Upper lobe of right lung (tissue), 1 donor: Measurements from ENCODE around the gene SGMS1. TPM values are rescaled to one million over a fixed set of nuclear protein-coding genes. Genes with fewer than 3 reads are reported as not detected.

Source experiments
- ATAC-seq: fragments of 200-7000 bp; cut with Tn5 transposase; one replicate; pipeline ENCODE4 v1.9.1; 2020; ENCODE audit warnings: mild to moderate bottlenecking, moderate library complexity
- DNase-seq: peaks from one replicate; pipeline ENCODE4 v3.0.0-alpha.2; 2020
- H3K27ac ChIP-seq: fragments of 200-600 bp; one replicate; pipeline ENCODE4 v1.8.0; 2022
- H3K27me3 ChIP-seq: fragments of 200-600 bp; one replicate; pipeline ENCODE4 v1.8.0; 2022; ENCODE audit warnings: mild to moderate bottlenecking
- H3K36me3 ChIP-seq: fragments of 200-600 bp; one replicate; pipeline ENCODE4 v1.8.0; 2022
- H3K4me1 ChIP-seq: fragments of 200-600 bp; one replicate; pipeline ENCODE4 v1.8.0; 2022
- H3K4me3 ChIP-seq: fragments of 200-600 bp; one replicate; pipeline ENCODE4 v1.8.0; 2022; ENCODE audit warnings: mild to moderate bottlenecking
- H3K9me3 ChIP-seq: fragments of 200-600 bp; one replicate; pipeline ENCODE4 v1.8.0; 2022
- intact Hi-C: fragments of 100-400 bp; cut with DNase I; formaldehyde crosslinking; loops from one replicate; pipeline ENCODE4 v1.11.0; 2022
- total RNA-seq: library from RNA; stranded (reverse); fragmentation: NEBNext Ultra II Directional; extraction: Animal tissue kit (Norgen Biotek cat#: 25700); gene quantifications from one replicate; pipeline ENCODE4 v1.2.1, GENCODE V29; 2021
- TF ChIP-seq, protein P1 (sequence below): fragments of 200-600 bp; IDR thresholded peaks from one replicate; pipeline ENCODE4 v1.8.0; 2022; ENCODE audit warnings: antibody characterized with exemption
- donor health status: DM: no; HTN: yes; CAD: no; lungs with severe emphysema.

Gene SGMS1
- total RNA-seq, 1 donor from 2014 or later = 73.1 TPM

DNA sequence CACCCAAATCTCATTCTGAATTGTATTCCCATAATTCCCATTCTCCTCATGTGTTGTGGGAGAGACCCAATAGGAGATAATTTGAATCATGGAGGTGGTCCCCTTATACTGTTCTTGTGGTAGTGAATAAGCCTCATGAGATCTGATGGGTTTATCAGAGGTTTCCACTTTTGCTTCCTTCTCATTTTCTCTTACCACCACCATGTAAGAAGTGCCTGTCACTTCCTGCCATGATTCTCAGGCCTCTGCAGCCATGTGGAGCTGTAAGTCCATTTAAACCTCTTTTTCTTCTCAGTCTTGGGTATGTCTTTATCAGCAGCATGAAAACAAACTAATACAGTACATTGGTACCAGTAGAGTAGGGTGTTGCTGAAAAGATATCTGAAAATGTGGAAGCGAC, 274.2 kb downstream of the SGMS1 start:
- no peak for DNase-seq
- H3K4me1 ChIP-seq = peaks cover 7% of the 10 kb centered on the region
- ATAC-seq = no peak
- no peak overlapping the region for H3K4me3 ChIP-seq
- TF ChIP-seq, protein P1, sequence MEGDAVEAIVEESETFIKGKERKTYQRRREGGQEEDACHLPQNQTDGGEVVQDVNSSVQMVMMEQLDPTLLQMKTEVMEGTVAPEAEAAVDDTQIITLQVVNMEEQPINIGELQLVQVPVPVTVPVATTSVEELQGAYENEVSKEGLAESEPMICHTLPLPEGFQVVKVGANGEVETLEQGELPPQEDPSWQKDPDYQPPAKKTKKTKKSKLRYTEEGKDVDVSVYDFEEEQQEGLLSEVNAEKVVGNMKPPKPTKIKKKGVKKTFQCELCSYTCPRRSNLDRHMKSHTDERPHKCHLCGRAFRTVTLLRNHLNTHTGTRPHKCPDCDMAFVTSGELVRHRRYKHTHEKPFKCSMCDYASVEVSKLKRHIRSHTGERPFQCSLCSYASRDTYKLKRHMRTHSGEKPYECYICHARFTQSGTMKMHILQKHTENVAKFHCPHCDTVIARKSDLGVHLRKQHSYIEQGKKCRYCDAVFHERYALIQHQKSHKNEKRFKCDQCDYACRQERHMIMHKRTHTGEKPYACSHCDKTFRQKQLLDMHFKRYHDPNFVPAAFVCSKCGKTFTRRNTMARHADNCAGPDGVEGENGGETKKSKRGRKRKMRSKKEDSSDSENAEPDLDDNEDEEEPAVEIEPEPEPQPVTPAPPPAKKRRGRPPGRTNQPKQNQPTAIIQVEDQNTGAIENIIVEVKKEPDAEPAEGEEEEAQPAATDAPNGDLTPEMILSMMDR = no peak
- H3K9me3 ChIP-seq = no peaks in the 10 kb centered on the region
- no peaks in the 10 kb centered on the region for H3K27me3 ChIP-seq
- H3K27ac ChIP-seq = no peak overlapping the region
- intact Hi-C loops = no loop called here
- no peaks in the 10 kb centered on the region for H3K36me3 ChIP-seq

DNA sequence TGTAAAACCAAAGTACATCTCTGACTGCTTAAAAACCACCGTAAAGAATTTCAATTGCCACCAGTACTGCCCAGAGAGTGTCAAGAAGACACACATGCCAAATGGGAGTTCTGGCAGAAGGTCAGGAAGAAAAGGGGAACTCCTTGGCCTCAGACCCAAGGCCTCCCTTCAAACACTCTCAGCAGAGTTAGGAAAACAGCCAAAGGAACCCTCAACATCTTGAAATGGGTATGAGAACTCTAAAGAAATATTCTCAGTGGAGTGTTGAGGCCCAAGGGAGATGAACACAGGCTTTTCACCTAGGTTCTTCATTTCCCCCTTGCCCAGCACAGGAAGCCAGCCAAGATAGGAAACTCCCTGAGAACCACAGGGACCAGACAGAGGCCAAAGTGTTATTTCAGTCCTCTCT, 276.4 kb downstream of the SGMS1 start:
- ATAC-seq (peak; percentile 45), DNase-seq (no peak)
- Histone ChIP-seq H3K9me3 (no peaks in the 10 kb centered on the region), H3K4me3 (no peak overlapping the region), H3K27me3 (no peaks in the 10 kb centered on the region), H3K36me3 (peaks cover 12% of the 10 kb centered on the region), H3K4me1 (peaks cover 7% of the 10 kb centered on the region), H3K27ac (no peak overlapping the region)
- TF ChIP-seq, protein P1 = no peak
- intact Hi-C loops = no loop called here

DNA sequence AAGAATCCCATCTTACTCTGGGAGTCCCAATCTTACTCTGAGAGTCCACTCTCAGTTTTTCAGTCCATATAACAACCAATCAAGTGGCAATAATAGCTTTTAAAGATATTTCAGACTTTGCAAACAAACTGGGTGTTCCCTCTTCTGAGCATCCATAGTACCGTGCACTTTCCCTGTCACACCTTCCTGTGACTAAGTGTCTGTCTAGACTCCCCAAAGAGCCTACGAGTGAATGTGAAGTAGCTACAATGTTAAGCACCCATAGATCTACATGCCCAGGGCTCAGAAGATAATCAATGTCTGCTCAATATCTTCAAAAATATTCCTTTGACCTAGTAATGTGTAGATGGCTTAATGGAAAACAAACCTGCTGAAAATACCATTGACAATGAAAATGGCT, 276.8 kb downstream of the SGMS1 start:
- TF ChIP-seq, protein P1 = no peak
- intact Hi-C loops = no loop called here

DNA sequence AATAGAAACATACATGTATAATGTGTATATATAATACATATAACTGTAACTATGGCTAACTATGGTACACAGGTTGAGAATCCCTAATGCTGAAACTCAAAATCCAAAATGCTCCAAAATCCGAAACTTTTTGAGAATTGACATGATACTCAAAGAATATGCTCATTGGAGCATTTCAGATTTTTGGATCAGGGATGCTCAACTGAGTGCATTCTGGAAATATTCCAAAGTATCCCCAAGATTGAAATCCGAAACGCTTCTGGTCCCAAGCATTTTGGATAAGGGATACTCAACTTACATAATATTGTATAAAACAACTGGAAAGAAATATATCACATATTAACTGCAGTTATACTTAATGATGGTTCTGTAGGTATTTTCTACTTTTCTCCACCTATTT, 278.2 kb downstream of the SGMS1 start:
- DNase-seq (no peak), ATAC-seq (no peak)
- Histone ChIP-seq H3K4me3 (no peak overlapping the region), H3K36me3 (peaks cover 14% of the 10 kb centered on the region), H3K4me1 (peaks cover 7% of the 10 kb centered on the region), H3K9me3 (no peaks in the 10 kb centered on the region), H3K27me3 (no peaks in the 10 kb centered on the region), H3K27ac (no peak overlapping the region)
- TF ChIP-seq, protein P1 = no peak
- intact Hi-C loops = no loop called here

More for the DNA sequence above, 276.8 kb downstream of the SGMS1 start:
- H3K36me3 ChIP-seq = peaks cover 14% of the 10 kb centered on the region
- no peak overlapping the region for H3K27ac ChIP-seq
- no peaks in the 10 kb centered on the region for H3K9me3 ChIP-seq
- H3K27me3 ChIP-seq = no peaks in the 10 kb centered on the region
- DNase-seq (no peak), ATAC-seq (no peak)
- peaks cover 7% of the 10 kb centered on the region for H3K4me1 ChIP-seq
- H3K4me3 ChIP-seq = no peak overlapping the region

DNA sequence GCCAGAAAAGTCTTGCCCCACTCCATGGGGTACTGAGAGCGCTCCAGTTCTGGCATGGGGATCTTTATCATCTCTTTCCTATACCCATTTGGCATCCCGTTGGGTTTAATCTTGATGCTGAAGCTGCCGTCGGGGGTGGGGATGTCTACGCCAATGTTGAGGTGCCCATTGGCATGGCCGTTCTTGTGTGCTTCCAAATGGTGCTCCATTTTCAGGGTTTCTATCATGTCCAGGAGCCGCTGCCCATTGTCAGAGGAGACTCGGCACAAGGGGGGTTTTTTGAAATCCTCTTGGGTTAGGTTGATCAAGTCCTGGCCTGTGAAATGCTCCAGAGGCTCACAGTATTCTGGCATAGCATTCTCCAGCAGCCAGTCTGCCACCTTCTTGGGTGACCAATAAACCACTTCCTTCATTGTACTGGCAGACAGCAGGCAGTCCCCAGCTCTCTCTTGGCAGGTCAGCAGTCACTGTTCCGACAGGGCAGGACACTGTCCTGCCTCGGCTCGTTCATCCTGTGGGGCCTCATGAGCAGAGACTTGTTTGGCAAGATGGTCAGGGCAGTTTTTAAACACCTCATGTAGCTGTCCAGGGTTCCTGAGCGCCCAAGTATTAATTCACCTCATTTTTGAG, 279.9 kb downstream of the SGMS1 start:
- Histone ChIP-seq H3K27ac (no peak overlapping the region), H3K36me3 (peaks cover 25% of the 10 kb centered on the region), H3K4me1 (peaks cover 7% of the 10 kb centered on the region), H3K9me3 (no peaks in the 10 kb centered on the region), H3K4me3 (no peak overlapping the region), H3K27me3 (no peaks in the 10 kb centered on the region)
- TF ChIP-seq, protein P1 = no peak
- ATAC-seq (no peak), DNase-seq (no peak)
- intact Hi-C loops = no loop called here

DNA sequence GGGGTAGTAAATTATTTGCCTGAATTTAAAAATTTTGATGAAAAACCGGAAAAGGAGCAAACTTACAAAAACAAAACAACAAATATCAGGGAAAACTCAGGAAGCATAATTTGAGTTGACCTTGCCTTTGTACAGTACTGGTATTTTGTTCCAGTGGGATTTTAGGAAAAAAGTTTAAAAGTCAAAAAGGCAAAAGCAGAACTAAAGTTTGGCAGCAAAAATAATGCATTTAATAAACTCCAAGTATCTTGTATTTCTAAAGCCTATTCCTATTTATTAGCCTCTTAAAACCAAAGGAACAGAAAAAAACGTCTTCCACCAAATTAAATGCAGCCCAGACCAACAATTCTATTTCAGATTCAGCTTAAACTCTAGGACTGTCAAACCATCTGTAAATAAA, 281.8 kb downstream of the SGMS1 start:
- H3K36me3 ChIP-seq = peaks cover 25% of the 10 kb centered on the region
- H3K4me3 ChIP-seq = no peak overlapping the region
- H3K4me1 ChIP-seq = no peaks in the 10 kb centered on the region
- ATAC-seq (no peak), DNase-seq (no peak)
- H3K9me3 ChIP-seq = no peaks in the 10 kb centered on the region
- TF ChIP-seq, protein P1 = no peak
- intact Hi-C loops = no loop called here
- H3K27ac ChIP-seq = no peak overlapping the region
- no peaks in the 10 kb centered on the region for H3K27me3 ChIP-seq
